ENCODE results near the gene HGD.
"Not testable (repeated sequence)": the region's sequence is repeated elsewhere in the genome, so short reads cannot be mapped to it uniquely, and the experiment has no call there.

Gene HGD

GRCh38 chr3:120636795-120637401 is 45.1 kb downstream of the HGD start:
- no peak for DNase-seq

- DNase-seq = no peak
Observed at GRCh38 chr3:120634539-120634938, 47.5 kb downstream of the HGD start.

- no peak for DNase-seq
Observed at GRCh38 chr3:120625159-120625586, 56.9 kb downstream of the HGD start.

- no peak for DNase-seq
Observed at GRCh38 chr3:120623727-120624093, 58.3 kb downstream of the HGD start.

DNA sequence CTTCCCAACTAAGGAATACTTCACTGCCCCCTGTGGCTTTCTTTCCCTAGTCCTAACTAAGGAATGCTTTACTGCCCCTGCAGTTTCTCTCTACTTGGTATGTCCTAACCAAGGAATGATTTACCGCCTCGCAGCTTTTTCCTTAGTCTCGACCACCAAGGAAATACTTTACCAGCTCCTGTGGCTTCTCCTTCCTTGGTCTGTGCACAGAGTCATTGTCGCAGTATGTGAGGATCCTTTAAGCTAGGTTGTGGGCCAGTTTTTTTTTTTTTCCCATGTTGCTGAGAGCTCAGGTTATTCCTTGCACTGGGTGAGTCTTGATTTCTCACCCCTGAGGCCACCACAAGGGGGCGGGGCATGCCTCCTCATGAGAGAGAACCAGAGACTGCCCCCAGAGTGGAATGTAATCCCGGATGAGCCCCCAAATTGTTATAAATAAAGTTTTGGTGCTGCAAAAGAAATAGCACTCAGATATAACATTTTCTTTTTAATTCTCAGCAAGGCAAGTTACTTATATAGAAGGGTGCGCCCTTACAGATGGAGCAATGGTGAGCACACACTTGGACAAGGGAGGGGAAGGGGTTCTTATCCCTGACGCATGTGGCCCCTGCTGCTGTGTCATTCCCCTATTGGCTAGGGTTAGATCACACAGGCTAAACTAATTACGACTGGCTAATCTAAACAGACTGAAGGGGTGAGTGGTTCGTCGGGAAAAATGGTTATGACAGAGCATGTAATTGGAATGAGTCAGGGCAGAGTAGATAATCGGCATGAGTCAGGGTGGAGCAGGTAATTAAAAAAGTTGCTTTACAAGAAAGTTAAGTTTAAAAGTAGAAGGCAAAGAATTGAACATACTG is 58.9 kb downstream of the HGD start:
- DNase-seq = peak in 1 of 2 donors; percentile 7

DNA sequence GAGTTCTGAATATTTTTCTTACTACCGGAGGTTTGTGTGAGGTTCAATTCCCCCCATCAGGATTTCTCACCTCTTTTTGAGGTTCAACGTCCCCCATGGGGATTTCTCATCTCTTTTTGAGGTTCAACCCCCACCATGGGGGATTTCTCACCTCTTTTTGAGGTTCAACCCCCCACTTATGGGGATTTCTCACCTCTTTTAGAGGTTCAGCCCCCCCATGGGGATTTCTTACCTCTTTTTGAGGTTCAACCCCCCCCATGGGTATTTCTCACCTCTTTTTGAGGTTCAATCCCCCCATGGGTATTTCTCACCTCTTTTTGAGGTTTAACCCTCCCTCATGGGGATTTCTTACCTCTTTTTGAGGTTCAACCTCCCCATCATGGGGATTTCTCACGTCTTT is 59.6 kb downstream of the HGD start:
- no peak for DNase-seq

- not testable (repeated sequence) for DNase-seq
Observed at GRCh38 chr3:120616745-120617144, 65.3 kb downstream of the HGD start.

GRCh38 chr3:120615847-120616609 is 66.0 kb downstream of the HGD start:
- no peak for DNase-seq

DNA sequence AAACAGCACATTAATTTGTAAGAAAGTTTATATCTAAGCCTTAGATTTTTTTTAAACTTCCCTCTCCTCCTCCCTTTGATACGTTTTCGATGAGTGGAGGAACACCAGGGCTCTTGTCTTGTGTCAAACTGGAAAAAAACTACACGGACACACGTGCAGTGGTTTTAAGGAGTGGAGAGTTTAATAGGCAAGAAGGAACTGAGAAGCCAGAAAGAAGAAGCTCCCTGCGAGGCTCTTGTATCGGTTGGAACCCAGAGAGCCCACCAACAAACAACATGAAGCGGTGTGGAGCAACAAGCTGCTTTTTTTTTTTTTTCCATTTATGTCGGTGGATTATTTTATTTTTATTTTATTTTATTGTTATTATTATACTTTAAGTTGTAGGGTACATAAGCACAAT is 67.3 kb downstream of the HGD start:
- no peak for DNase-seq

GRCh38 chr3:120608506-120608905 is 73.5 kb downstream of the HGD start:
- no peak for DNase-seq

DNA sequence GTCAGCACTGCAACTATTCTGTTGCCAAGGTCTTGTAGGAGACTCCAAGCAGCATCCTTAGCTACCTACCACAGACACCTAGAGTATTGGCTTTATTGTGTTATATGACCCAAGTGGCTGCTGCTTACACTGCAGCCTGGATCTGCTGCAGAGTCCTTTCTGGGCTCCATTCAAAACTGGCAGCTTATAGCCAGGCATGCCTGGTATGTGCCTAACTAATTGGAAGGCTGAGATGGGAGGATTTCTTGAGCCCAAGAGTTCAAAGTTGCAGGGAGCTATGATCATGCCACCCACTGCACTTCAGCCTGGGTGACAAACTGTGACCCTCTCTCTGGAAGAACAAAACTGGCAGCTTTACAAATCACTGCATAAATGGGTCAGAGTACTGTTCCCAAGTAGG is 77.3 kb downstream of the HGD start:
- no peak for DNase-seq

- DNase-seq = no peak
Observed at GRCh38 chr3:120604382-120604781, 77.7 kb downstream of the HGD start.

GRCh38 chr3:120602682-120603081 is 79.4 kb downstream of the HGD start:
- no peak for DNase-seq

DNA sequence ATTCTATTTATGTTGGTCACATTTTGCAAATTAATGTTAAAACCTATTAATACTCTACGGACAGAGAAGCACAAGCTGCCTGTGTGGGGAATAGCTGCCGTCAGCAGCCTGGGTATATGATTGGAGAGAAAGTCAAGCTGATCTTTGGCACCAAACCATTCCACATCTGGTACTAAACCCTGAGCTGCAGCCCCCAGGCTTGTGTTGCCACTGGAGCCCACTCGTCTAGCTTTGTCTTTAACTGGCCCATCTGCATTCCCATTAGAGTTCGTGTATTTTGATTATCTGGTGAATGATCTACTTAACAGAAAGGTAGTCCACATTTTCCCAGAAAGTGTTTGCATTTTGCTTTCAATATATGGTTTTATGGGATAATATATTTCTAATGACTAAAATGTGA is 80.5 kb downstream of the HGD start:
- DNase-seq = no peak

DNA sequence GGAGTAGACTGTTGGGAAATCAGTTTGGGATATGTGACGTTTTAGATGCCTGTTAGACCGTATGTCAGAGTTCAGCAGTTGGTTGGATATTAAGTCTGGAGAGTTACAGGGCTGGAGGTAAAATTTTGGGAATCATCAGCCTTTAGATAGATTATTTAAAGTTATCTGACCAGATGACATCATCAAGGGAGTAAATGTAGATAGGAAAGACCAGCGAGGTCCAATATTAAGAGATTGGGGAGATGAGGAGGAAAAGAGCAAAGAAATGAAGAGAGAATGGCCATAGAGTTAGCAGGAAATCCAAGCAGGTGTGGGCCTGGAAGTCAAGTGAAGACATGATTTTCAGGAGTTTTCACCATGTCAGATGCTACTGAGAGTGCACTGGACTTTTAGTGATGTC is 82.8 kb downstream of the HGD start:
- DNase-seq = no peak

DNA sequence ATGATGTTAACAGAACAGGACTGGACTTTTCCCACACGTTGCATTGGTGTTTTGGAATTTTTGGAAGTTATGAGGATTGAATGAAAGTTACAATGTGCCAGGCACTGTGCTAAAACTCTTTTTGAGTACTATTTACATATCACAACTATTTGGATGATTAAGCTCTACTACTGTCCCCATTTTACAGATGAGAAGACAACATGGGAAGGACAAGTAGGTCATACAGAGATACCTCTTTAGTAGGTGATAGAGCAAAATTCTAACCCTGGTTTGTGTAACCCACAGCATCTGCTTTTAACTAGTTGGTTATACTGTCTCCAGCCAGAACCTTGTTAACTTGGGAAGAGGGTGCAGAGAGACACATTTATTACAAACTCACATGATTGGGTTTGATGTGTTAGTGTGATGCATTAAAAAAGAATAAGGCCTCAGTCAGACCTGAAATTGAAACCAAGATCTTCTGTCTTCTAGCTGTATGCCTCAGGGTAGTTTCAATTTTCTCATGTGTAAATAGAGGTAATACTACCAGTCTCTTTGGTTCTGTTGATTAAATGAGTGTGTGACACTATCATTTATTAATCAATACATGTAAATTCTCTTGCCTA is 84.5 kb downstream of the HGD start:
- DNase-seq = peak in 1 of 2 donors; percentile 24

- no peak for DNase-seq
Observed at GRCh38 chr3:120596853-120597223, 85.2 kb downstream of the HGD start.

- DNase-seq = peak; percentile 97 to 99
Observed at GRCh38 chr3:120596116-120596852, 85.8 kb downstream of the HGD start, which contains the start of gene NDUFB4. Gene NDUFB4, plus strand, starts transcription at chr3:120596336. Its CDS starts 24 bp downstream, at chr3:120596360.

DNA sequence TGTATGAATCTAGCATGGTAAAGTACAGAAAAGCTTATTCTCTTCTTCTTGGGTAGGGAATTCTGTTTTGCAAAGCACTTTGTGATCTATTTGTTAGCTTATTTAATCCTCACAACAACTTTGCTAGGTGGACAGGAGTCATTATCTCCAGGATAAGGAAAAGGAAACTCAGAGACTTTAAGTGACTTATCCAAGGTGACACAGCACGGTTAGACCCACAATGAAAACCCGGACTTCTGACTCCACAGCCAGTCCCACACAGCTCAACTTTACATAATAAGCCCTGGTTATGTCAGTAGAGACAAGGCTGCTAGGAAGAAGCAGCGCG is 86.3 kb downstream of the HGD start:
- DNase-seq = no peak

DNA sequence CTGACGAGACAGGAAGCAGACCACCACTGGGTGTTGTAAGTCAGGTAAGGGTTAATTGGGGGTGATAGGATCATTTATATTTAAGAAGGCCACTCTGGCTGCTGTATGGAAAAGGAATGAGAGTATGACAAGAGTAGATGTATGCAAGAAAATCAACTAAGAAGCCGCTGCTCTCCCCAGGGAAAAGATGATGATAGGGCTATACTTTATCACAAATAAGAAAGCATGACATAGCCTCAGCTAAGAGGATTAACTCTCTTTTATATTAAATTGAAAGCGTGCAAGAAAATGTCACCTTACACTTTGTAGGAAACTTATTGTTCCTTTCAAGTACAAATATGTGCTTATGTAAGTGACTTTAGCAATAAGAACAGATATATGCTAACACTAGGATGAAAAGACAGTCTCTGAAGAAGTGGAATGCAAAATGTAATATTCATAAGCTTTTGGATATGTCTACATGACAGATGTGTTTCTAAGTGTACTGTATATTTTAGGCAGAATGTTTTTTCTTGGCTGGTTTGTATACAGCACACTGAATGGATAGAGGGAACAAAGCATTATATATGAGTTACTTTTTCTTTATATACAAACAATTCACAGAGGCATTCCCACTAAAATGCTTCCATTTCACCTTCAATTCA is 94.6 kb downstream of the HGD start:
- DNase-seq = no peak
